Fibroblast of skin of left biceps (primary cell): Measurements from ENCODE around the gene GRB10.

Experiments
- DNase-seq, 2 experiments: peaks; one replicate each; pipeline ENCODE4 v3.0.0-alpha.2; 2013; ENCODE audit warnings: low read depth in 2 of 2

Gene GRB10

DNA sequence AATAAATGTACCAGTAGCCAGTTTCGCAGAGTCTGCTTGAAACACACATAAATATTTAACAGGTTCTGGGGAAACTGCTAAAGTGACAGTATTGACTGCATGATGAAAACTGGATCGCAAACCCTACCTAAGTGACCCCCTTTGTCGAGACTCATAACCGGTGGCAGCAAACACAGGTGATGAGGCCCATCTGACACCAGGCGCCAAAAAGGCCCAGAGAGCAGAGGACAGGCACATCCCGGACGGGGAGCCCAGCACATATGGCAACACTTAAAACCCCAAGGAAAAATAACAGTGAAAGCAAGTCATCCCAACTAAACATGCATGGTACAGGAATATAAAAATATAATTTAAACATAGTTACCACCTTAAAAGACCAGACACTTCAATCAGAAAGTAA, 62.4 kb downstream of the GRB10 start:
- DNase-seq: no peak

DNA sequence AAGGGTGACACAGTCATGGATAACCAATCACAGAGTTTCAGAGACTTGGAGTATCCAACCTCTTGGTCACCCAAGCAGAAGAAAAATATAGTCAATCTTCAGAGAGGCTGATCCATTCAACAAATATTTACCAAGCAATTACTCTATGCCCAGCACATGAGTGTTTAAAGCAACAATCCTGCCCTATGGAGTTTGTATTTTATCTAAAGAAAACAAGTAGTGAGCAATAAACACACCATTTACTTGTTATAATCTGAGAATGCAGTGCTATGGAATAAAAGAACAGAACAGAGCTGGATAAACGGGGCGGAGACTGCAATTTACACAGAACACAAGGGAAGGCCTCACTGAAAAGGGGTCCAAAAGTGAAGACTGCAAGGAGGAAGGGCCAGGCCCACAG, 63.8 kb downstream of the GRB10 start:
- no peak for DNase-seq

DNA sequence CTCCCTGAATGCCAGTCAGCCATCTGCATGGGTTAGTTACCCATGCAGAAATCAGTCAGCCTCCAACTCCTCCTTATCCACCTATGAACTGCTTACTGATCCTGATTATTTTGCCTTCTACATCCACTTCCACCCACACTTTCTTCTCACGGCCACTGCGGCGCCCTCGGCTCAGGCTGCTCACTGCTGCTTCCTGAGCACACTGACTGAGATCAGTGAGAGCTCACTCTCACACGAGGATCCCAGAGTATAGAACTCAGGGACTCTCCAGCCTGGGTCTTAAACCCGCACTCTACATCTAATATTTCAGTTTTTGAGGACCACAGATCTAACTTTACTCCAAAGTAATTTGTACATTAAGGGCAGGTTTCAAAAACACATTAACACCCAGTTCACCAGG, 64.4 kb downstream of the GRB10 start:
- no peak for DNase-seq

DNA sequence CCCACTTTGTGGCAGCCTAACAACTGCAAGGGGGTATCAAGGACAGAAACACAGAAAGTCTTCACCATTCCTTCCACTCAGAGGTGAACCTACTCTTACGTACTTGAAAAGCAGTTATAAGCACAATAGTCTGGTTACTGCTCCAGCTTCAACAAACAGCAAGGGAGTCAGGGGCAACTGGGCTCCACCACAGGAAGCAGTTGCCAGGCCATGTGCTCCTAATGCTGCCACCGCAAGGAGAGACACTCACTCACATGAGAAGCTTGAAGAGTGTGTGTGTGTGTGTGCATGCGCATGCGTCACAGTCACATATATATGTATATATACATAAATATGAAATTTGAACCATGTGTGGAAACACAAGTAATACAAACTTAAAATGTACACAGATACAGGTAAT, 65.5 kb downstream of the GRB10 start:
- DNase-seq: no peak

DNA sequence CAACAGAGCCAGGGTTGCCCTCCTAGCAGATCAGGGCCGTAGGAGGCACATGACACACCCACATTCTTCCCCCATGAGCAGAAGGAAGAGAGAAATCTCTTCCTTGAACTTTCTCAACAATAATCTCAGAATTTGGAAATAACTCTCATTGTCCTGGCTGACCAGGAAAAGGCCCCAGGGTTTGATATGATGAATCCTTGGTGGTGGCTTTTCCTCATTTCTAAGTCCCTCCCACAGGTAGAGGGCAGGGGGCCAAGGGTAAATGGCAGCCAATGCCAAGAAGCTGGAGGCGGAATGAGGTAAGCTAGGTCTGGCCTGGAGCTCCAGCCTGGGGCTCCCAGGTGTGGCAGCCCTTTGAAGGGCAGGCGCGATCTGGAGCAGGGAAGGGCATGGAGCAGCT, 67.8 kb downstream of the GRB10 start:
- no peak for DNase-seq

DNA sequence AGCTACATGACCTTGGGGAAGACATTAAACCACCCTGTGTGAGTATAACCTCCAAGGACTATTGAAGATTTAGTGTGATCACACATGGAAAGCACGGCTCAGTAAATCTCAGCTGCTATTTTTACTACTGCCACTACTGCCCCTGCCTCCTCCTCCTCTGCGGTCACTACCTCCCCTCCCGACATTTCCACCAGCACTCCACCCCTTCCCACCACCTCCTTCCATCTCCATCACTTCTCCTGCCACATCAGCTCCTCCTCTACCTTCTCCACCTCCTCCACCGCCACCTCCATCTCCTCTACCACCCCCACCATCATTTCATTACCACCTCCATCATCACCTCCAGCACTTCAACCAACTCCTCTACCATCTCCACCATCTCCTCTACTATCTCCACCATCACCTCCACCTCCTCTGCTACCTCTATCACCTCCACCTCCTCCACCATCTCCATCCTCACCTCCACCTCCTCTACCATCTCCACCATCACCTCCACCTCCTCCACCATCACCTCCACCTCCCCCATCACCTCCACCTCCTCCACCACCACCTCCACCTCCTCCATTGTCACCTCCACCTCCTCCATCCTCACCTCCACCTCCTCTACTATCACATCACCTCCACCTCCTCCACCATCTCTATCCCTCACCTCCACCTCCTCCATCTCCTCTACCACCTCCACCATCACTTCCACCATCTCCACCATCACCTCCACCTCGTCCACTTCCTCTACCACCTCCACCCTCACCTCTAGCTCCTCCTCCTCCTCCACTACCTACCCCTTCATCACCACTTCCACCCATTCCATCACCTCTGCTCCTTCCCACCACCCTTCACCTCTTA, 69.4 kb downstream of the GRB10 start:
- DNase-seq: no peak

DNA sequence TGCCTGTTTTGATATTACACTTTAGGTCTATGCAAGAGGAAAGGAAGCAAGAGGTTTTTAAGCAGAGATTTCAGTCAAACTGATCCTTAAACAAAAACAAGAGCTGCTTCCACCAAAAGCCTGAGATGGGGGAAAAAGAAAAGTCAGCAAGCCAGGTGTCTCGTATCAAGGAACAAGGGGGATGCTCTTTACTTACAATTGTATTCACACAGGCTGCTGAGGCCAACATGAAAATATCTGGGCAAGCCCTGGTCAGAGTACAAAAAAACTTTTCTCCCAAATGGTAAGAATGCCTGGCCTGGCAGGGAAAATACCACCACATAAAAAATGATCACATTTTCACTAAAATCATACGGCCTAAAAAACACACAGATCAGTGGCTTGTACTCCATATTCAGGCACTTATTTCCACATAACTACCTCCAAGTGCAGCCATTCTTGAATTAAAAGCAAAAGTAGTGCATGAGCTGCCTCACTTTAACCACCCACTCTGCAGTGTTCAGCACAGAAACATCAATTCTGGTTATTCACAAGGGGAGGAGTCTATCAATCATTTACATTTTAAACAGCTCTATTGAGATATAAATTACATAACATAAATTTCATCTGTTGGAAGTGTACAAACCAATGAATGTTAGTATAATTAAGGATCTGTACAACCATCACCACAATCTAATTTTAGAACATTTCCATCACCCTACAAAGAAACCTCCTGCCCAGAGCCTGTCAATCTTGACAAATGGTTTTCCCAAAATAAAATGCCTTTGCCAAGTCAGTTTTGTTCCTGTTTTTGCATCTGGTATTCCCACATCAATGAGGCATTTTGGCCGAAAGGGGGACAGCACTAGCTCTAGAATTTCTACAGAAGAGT, 70.2 kb downstream of the GRB10 start:
- no peak for DNase-seq

DNA sequence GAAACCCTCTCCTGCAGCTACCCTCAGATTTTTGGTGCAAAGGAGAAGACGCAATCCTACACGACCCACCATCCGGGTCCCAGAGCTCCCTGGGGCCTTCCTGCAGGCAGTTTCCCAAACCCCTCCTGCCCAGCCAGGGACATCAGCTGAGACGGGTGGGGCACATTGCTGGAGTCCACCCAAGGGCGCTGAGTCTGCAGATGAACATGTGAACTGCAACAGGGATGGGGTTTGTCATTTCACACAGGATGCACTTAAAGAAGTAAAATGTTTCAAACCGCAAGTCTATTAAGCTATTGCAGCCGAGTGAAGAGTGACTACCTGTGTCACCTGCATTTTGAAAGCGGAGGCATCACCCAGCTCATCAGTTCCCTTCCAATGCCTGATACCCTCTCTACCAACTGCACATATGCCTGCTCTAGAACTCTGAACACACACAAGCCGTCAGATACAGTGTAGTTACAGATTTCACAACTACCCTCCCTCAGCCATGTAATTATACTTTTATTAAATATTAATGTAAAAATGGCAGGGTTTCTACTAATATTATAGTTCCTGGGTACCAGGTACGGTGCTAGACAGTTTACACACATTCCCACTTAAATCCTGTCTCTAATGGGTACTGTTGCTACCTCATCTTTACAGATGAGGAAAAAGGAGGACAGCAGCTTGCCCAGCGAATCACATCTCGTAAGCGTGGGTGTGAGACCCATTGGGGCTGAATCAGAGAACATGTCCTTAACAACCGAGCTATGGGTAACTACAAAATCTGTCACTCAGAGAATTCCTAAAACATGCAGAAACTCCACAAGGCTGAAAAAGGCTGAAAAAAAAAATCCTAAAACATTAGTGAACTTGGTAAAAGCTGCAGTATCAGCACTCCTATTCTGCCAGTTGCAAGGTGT, 71.2 kb downstream of the GRB10 start:
- no peak for DNase-seq

DNA sequence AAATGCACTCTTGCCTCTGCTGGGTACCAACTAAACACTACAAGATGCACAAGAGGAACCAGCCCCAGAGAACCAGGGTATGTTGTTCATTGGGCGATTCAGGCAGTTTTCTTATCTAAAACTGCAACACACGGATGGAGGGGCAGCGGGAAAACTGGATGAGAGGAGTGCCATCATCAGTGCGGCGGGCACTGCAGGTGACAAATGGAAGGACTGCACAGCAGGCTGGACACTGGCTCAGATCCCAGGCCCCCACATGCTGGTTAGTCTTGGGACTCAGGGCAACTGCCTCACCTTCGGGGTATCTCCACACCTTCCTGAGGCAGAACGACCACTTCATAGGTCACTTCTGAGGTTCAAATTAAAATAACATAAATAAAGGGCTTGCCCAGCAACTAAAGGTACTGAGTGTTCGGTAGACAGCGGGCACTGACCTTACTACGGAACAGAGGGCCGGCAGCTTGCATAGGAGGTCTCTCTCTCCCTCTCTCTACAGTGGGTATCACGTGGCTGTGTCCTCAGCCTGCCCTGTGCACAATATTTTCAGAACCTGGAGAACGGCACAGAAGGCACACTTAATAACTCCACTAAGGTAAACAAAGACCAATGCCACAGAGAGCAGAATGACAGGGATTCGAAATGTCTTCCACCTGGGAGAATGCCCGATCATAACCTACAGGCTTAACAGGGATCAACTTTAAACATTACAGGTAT, 72.1 kb downstream of the GRB10 start:
- no peak for DNase-seq

DNA sequence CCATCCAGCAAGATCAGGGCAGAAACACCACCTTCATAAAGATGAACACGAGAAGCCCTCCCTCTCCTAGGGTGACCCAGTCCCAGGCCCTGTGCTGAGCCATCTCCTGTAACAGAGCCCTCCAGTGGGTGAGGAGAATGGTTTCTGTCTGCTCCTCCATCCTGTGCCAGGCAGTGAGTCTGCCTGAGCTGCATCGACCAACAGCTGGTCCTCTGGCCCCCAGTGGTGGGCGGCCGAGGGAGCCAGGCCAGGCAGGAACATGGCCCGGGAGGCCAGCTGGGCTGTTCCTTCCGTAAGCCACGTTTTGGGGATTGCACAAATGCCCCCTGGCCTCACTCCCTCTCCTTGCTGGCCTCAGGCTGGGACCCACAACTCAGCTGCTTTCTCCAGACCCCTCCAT, 73.5 kb downstream of the GRB10 start:
- no peak for DNase-seq

DNA sequence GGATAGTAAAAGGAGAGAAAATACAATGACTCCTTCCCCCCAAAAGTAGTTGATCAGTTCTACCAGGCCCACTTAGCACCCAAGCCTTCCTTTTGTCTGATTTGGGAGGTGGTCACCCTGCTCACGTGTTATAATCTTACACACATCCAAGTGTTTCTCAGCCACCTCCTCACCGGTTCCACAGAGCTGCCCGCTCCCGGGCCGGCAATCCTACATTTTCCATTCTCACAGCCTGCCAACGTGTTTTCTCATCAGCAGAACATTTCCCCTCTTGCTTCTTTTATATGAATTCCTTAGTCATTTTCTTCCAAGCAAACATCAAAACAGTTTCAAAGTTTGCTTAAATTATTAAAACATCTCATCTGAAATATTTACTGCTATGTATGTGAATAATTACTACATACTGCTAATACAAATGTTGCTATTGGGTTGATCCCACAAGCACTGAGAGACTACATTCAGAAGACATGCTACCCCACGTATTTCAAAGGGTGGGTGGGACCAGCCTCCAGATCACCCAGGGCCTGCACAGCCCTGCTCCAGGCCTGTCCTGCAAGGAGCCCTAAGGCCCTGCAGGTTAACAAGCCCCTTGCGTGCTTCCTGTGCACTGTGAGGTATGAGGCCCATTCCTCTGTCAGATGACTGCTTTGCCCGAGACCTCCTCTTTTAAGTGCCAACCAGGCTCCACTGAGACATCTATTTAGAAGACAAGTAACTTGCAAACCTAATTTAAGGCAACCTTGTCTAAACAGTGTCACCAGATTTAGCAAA, 75.3 kb downstream of the GRB10 start:
- DNase-seq: no peak

DNA sequence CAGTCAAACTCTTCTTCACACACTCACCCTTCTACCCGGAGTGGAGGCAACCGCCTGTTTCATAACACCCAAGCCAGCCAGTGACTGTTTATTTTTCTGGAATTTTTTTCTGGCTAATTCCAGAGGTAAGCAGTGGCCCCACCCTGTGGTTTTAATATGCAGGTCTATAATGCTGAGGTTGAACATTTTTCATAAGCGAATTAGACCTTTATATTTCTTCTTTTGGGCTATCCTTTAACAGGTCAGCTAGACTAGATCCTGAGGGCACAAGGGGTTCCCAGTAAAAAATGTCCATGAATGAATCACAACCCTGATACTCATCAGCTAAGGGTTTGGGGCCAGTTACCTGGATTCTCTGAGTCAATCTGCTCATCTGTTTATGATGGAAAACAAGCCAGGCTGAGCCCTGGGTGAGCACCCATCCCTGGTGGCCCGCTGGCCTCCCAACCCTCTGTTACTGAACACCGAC, 76.2 kb downstream of the GRB10 start:
- no peak for DNase-seq

DNA sequence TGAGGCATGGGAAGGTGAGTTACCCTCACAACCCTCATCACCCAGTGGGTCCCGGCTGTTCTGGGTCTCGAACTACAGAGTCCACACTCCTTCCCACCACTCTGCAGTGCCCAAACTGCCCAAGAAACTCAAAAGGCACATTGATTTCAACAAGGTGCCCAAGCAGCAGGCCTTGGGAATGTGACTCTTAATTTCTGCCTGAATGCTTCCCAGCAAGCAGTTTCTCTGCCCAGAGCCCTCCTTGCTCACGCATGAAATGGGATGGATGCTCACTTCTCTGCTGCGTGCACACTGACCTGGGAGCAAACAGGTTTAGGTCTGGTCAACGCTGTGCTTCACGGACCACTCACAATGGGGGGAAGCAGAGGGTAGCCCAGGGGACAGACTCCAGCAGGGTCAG, 77.9 kb downstream of the GRB10 start:
- no peak for DNase-seq

DNA sequence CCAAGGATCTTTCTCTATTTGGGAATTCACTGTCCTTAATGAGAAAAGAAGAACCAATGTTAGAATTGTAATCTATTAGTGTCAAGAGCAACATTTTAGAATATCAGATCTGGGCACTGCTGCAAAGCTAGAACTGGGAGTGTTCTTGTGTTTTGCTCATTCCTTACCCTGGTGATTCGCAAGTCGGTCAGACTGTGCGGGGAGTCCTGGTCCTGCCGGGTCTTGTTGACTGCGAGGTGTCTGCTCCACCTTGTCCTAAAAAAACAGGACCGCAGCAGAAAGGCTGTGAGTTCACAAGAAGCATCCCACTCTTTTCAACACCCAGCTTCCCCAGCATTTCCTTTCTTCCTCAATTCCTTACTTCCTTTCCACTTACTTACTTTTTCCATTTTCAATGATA, 79.0 kb downstream of the GRB10 start:
- no peak for DNase-seq

DNA sequence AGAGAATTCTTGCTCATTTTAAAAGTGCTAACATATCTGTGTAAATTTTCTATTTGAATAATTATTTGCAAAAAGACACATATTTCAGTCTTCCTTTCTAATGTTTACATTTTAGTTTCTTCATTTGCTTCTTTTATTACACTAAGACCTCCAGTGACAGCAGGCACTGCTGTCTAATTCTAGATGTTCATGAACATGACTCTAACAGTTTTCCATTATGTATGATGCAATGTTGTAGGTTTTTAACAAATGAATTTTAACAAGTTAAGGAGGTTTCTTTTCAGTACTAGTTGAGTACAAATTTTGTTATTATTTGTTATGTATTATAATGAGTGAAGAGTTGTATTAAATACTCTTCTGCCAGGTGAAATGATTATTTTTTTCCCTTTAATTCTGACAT, 83.6 kb downstream of the GRB10 start:
- no peak for DNase-seq

DNA sequence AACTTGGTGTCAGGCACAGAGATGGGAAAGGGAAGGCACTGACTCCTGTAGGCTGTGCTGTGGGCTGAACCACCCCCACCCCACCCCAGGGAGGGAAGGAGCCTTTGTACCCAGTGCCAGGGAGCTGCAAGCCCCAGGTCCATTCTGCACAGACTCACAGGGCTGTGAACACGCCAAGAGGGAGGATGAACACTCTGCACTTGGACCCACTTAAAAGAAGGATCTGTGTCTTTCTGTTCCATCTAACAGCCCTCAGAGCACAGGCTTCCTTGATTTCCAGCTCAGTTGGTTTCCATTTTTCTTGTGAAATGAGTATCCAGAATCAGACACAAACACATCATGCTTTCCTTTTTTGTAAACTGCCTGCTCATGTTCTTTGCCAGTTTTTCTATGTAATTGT, 84.9 kb downstream of the GRB10 start:
- no peak for DNase-seq

DNA sequence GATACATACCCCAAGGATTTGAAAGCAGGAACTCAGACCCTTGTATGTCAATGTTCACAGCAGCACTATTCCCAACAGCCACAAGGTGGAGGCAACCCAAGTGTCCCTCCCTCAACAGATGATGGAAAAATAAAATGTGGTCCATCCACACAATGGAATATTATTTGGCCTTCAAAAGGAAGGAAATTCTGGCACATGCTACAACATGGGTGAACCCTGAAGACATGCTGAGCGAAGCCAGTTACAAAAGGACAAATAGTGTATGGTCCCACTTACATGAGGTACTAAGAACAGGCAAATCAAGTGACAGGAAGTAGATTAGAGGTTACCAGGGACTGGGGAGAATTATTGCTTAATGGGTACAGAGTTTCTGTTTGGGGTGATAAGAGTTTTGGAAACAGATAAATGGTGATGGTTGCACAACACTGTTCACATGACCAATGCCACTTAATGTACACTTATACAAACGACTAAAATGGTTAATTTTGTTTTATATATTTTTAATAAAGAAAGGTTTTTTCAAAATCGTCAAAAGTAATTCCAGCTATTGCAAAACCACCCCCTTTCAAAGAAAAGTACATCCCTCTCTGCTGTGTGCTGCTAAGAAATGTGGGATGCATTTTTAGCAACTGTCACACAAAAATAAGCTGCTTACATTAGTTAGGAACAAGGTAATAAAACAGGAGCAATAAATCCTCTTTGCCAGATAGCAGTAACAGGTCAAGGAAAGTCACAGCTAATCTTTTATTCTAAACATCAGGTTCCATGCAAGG, 85.7 kb downstream of the GRB10 start:
- no peak for DNase-seq

DNA sequence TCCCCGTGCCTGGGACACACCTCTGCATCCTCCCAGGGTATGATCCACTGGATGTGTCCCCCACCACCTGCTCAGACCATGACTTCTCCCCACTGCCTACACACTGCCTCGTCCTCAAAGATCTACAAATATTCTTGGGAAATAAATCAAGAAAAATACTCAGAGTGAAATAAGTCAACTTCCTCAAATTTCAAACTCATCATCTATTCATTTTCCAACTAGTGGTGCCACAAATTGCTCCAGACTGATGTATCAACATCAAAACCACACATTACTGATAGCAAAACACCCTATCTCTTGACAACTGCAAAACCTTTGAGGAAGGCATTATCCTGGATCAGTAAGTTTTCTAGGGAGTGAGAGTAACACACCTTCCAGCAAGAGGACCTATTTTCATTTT, 87.7 kb downstream of the GRB10 start:
- DNase-seq: no peak

DNA sequence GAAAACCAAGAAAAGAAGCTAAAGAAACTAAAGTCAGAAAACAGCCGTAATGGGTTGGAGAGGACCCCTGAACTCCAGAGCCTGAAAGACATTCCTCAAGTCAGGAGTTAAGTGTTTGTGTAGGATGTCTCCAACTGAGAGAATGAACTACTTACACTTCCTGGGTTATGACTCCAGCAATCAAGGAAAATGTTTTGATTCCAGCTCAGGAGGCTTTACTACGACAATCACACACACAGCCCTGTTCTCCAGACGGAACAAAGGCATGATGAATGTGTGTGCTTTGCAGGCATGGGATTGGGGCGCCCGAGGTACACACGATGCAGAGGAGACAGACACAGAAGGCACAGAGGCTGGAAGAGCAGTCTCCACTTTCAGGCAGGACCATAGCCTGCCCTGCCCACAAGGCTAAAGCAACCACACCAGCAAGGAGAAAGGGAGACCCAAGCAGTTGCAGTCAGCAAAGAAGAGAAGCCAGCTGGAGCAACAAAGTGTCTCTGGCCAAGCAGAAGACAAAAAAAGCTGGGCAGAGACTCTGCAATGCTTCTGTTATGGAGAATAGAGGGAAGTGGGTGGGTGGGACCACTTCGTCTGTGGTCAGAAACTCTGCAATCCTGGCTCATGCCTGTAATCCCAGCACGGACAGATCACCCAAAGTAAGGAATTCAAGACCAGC, 89.1 kb downstream of the GRB10 start:
- DNase-seq: no peak
